ENCODE data around the gene FYN.

FYN gene

DNA sequence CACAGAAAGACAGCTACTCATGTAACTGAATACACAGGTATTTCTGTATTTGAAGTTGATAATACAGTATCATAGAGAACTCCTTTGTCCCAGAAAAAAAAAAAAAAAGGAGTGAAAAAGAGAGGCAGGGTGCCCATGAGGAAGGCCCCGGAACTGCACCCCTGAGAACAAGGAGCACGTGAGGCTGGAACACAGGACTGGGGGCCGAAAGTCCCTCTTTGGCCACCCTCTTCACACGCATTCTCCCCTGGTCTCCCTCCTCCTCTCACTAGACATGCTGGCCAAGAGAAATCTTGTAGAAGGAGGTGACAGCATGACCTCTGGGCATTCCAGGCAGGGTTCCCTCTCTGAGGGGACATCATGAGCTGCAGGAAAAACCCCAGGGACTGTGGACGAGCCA is 204.8 kb downstream of the FYN start:
- intact Hi-C loops (cut with DNase I; ENCODE audit: low total_unique reads): no loop called here
- peaks cover 0 to 45% (median 18%) of the 10 kb centered on the region in 4 donors for H3K4me1 ChIP-seq
- H3K36me3 ChIP-seq: peaks cover 0 to 19% (median 10%) of the 10 kb centered on the region in 3 donors
- H3K4me3 ChIP-seq: no peak overlapping the region
- TF ChIP-seq, protein P1, sequence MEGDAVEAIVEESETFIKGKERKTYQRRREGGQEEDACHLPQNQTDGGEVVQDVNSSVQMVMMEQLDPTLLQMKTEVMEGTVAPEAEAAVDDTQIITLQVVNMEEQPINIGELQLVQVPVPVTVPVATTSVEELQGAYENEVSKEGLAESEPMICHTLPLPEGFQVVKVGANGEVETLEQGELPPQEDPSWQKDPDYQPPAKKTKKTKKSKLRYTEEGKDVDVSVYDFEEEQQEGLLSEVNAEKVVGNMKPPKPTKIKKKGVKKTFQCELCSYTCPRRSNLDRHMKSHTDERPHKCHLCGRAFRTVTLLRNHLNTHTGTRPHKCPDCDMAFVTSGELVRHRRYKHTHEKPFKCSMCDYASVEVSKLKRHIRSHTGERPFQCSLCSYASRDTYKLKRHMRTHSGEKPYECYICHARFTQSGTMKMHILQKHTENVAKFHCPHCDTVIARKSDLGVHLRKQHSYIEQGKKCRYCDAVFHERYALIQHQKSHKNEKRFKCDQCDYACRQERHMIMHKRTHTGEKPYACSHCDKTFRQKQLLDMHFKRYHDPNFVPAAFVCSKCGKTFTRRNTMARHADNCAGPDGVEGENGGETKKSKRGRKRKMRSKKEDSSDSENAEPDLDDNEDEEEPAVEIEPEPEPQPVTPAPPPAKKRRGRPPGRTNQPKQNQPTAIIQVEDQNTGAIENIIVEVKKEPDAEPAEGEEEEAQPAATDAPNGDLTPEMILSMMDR (IDR thresholded peaks at IDR 0.05): peak in 1 of 2 experiments; percentile 15
- DNase-seq: peak in 1 of 2 donors; percentile 42
- no peaks in the 10 kb centered on the region for H3K27me3 ChIP-seq
- no peaks in the 10 kb centered on the region for H3K9me3 ChIP-seq
- H3K27ac ChIP-seq: peak overlapping the region in 1 of 2 donors; percentile 24

DNA sequence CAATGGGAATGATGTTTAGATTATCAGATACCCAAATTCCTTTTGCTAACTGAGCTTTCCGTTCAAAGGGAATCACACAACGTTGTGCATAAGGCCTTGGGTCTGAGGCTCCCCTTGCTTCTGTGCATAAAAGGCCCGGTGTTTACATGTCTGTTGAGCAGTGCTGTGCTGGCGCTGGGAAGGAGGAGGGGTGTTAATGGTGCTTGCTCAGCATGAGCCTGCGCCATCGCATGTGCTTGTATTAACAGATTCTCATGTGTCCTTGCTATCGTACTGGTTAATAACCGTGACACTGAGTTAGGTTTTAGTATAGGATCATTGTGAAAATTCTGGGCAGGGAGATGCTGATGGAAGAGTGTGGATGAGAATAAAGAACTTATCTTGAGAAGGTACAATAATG is 205.3 kb downstream of the FYN start:
- DNase-seq: peak in 1 of 2 donors; percentile 55
- TF ChIP-seq, protein P1 (IDR thresholded peaks at IDR 0.05): no peak
- intact Hi-C loops (cut with DNase I; ENCODE audit: low total_unique reads): no loop called here

DNA sequence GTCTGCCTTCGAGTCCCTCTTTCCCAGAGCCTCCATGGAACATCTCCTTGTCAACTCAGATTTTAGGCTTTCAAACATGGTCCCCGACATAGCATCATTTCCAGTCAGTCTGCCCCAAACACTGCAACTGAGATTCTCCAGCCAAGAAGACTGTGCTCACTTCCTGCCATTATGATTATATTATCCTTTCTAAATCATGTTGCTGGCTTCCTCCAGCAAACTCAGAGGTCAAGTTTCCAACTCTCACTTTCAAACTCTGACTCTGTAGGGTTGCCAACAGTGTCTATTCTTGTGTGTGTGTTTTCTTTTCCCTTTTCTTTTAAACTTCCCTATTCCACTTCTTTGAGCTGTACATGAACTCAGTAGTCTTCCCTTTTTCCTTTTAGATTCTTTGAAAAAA is 206.4 kb downstream of the FYN start:
- DNase-seq: peak in 1 of 2 donors; percentile 41
- no peaks in the 10 kb centered on the region for H3K27me3 ChIP-seq
- TF ChIP-seq, protein P1 (IDR thresholded peaks at IDR 0.05): no peak
- peaks cover 0 to 58% (median 24%) of the 10 kb centered on the region in 4 donors for H3K4me1 ChIP-seq
- peaks cover 0 to 7% (median 5%) of the 10 kb centered on the region in 3 donors for H3K36me3 ChIP-seq
- H3K4me3 ChIP-seq: no peak overlapping the region
- H3K27ac ChIP-seq: peak overlapping the region; percentile 32 to 45
- intact Hi-C loops (cut with DNase I; ENCODE audit: low total_unique reads): no loop called here
- H3K9me3 ChIP-seq: no peaks in the 10 kb centered on the region

More for the DNA sequence above, 205.3 kb downstream of the FYN start:
- H3K27ac ChIP-seq: no peak overlapping the region
- H3K27me3 ChIP-seq: no peaks in the 10 kb centered on the region
- H3K4me1 ChIP-seq: peaks cover 0 to 49% (median 19%) of the 10 kb centered on the region in 4 donors
- H3K4me3 ChIP-seq: no peak overlapping the region
- no peaks in the 10 kb centered on the region for H3K9me3 ChIP-seq
- H3K36me3 ChIP-seq: peaks cover 0 to 15% (median 10%) of the 10 kb centered on the region in 3 donors

DNA sequence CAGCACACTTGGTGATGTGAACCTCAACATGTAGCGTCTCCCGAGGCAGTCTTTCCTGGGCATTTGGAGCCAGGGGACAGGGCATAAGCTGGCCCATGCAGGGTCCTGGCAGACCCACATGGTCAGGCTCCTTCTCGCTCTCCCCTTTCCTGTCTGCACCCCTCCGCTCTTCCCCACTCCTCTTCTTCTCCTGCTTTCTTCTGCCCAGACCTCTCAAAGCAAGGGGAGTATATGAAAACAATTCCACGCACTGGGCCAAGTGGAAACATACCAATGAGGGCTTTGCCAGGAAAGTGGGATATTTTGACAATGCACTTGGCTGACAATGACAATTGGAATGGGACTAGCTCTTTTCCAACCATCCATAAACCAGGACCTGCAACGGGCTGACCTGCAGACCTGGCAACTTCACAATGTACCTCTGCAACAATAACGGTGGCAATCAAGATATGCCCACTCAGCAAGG is 208.7 kb downstream of the FYN start:
- Histone ChIP-seq H3K9me3 (no peaks in the 10 kb centered on the region), H3K4me3 (no peak overlapping the region), H3K27ac (peak overlapping the region; percentile 18 to 55), H3K4me1 (peaks cover 0 to 58% (median 24%) of the 10 kb centered on the region in 4 donors), H3K36me3 (no peaks in the 10 kb centered on the region), H3K27me3 (no peaks in the 10 kb centered on the region)
- TF ChIP-seq, protein P1 (IDR thresholded peaks at IDR 0.05): no peak
- intact Hi-C loops (cut with DNase I; ENCODE audit: low total_unique reads): no loop called here
- DNase-seq: peak in 1 of 2 donors; percentile 72

DNA sequence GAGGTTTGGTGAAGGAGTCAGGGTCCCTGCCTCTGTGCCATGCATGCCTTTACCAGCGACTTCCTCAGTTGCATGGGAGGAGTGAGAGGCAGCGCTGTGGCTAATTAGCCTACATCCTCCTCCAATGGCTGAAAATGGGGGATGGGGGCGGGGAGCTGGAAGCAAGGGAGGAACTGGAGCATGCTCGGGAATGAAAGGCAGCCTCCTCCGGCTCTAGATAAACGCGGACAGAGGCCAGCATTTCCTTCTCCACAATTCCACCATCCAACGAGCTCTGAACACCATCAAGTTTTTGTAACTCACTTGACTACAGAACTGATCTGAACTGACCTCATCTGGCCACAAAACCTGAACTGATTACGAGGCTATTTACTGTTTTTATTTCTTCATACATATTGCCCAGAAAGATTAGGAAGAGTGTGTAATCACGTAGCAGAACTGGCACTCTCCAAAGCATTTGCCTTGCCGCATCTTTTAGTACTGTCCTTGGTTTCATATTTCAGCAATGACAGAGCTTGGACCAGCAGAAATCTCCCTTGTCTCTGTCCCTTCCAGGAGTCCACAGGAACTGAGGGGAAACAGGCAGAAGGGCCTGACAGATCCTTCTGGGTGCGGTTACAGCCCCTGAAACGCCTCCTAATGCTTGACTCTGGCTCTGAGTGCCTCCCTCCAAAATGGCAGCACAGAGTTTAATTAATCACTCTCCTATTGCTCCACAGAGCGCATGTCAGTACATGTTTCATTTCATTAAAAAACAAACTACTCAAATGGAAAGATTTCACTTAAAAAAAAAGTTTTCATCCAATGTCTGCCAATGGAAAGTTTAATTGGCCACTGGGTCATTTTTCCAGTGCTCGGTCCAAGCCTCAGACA is 209.3 kb downstream of the FYN start:
- Histone ChIP-seq H3K27ac (peak overlapping the region; percentile 18 to 55), H3K36me3 (no peaks in the 10 kb centered on the region), H3K27me3 (no peaks in the 10 kb centered on the region), H3K4me1 (peaks cover 0 to 59% (median 23%) of the 10 kb centered on the region in 4 donors), H3K9me3 (no peaks in the 10 kb centered on the region), H3K4me3 (no peak overlapping the region)
- intact Hi-C loops (cut with DNase I; ENCODE audit: low total_unique reads): no loop called here
- TF ChIP-seq, protein P1 (IDR thresholded peaks at IDR 0.05): no peak
- peak; percentile 52 to 73 for DNase-seq
